ENCODE measurements around the gene DACH2. TPM values are rescaled to one million over a fixed set of nuclear protein-coding genes. Genes with fewer than 3 reads are reported as not detected.

Gene DACH2
- polyA plus RNA-seq, 1 donor (not counting 4 experiments of a cell fraction or from before 2014, with no cell fraction given): not detected

DNA sequence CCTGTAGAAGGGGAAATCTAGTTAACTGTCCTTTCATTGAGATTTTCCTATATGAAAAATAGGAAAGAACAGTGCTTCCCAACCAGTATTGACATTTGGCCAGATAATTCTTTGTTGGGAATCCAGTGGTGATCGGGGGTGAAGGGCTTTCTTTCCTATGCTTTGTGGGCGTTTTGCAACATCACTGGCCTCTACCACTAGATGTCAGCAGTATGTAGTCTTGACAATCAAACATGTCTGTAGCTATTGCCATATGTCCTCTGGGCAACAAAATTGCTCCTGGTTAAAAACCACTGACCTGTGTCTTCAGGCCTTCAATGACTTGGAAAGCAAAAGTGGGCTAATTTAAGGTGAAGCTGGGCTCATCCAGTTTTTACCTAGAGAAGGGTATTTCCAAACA is 658.5 kb downstream of the DACH2 start:
- no peaks in the 10 kb centered on the region for H3K27me3 ChIP-seq (ENCODE audit: control insufficient read depth, extremely low read depth, insufficient read depth, low read length)
- H3K9me1 ChIP-seq (ENCODE audit: control insufficient read depth, extremely low read depth, insufficient read depth, low read length): no peaks in the 10 kb centered on the region
- no peaks in the 10 kb centered on the region for H3K36me3 ChIP-seq (ENCODE audit: control insufficient read depth in 2 of 2, extremely low read depth in 1 of 2, insufficient read depth in 2 of 2, low read length in 2 of 2)
- no peak overlapping the region for H3K4me3 ChIP-seq (ENCODE audit: control insufficient read depth in 2 of 3, extremely low read depth in 1 of 3, insufficient read depth in 2 of 3, low read depth in 1 of 3, low read length in 3 of 3)
- dilution Hi-C loops (cut with MboI; ENCODE audit: extremely low pct_ligation_motif_present, low sequenced_read_pairs): no loop called here
- H3K4me2 ChIP-seq (ENCODE audit: control insufficient read depth, extremely low read depth, insufficient read depth, low read depth, low read length): no peak overlapping the region
- H4K20me1 ChIP-seq (ENCODE audit: control insufficient read depth, extremely low read depth, insufficient read depth, low read length): no peaks in the 10 kb centered on the region
- H3K27ac ChIP-seq (ENCODE audit: control insufficient read depth, insufficient read depth, low read length): no peak overlapping the region
- no peaks in the 10 kb centered on the region for H3K79me2 ChIP-seq (ENCODE audit: control insufficient read depth, insufficient read depth, low read length)
- no peak for FAIRE-seq
- H3K9me3 ChIP-seq (ENCODE audit: control insufficient read depth, low read depth, low read length): no peaks in the 10 kb centered on the region
- no peak overlapping the region for H2AFZ ChIP-seq (ENCODE audit: control insufficient read depth, low read length)
- no peak overlapping the region for H3K9ac ChIP-seq (ENCODE audit: control insufficient read depth, extremely low read depth, insufficient read depth, low read length)
- TF ChIP-seq, protein P1, sequence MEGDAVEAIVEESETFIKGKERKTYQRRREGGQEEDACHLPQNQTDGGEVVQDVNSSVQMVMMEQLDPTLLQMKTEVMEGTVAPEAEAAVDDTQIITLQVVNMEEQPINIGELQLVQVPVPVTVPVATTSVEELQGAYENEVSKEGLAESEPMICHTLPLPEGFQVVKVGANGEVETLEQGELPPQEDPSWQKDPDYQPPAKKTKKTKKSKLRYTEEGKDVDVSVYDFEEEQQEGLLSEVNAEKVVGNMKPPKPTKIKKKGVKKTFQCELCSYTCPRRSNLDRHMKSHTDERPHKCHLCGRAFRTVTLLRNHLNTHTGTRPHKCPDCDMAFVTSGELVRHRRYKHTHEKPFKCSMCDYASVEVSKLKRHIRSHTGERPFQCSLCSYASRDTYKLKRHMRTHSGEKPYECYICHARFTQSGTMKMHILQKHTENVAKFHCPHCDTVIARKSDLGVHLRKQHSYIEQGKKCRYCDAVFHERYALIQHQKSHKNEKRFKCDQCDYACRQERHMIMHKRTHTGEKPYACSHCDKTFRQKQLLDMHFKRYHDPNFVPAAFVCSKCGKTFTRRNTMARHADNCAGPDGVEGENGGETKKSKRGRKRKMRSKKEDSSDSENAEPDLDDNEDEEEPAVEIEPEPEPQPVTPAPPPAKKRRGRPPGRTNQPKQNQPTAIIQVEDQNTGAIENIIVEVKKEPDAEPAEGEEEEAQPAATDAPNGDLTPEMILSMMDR (optimal IDR thresholded peaks at IDR 0.05 in 1 of 3, IDR thresholded peaks at IDR 0.05 in 1 of 3, conservative IDR thresholded peaks at IDR 0.05 in 1 of 3; ENCODE audit: extremely low read depth in 1 of 3, insufficient read depth in 2 of 3, low read length in 3 of 3): peak; percentile 22 to 68 (median 45)
- no peak for TF ChIP-seq EZH2 (IDR thresholded peaks at IDR 0.05; ENCODE audit: low read length)
- DNase-seq (ENCODE audit: low read depth, low spot score): no peak
- no peaks in the 10 kb centered on the region for H3K4me1 ChIP-seq (ENCODE audit: control insufficient read depth, extremely low read depth, insufficient read depth, low read length)

DNA sequence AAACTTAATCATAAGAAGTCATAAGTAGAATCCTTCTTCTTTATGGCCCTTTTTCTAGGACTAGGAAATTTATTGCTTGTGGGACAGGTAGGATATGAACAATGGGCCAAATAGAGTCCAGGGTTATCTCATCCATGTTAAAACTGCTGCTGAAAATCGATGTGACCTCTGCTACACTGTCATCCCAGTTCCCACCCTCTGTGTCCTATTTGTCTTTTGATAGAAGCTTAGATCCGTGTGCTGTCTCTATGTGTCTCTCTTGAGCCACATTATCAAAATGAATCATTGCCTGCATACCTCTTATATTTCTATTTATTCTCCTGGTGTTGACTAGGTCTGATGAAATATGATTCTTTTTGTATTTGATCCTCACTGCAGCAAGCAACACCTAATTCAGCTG is 661.4 kb downstream of the DACH2 start:
- Histone ChIP-seq H3K36me3 (ENCODE audit: control insufficient read depth in 2 of 2, extremely low read depth in 1 of 2, insufficient read depth in 2 of 2, low read length in 2 of 2) (no peaks in the 10 kb centered on the region), H3K27me3 (ENCODE audit: control insufficient read depth, extremely low read depth, insufficient read depth, low read length) (no peaks in the 10 kb centered on the region), H3K79me2 (ENCODE audit: control insufficient read depth, insufficient read depth, low read length) (no peaks in the 10 kb centered on the region), H3K9me1 (ENCODE audit: control insufficient read depth, extremely low read depth, insufficient read depth, low read length) (no peaks in the 10 kb centered on the region), H3K27ac (ENCODE audit: control insufficient read depth, insufficient read depth, low read length) (no peak overlapping the region), H2AFZ (ENCODE audit: control insufficient read depth, low read length) (no peak overlapping the region), H3K4me3 (ENCODE audit: control insufficient read depth in 2 of 3, extremely low read depth in 1 of 3, insufficient read depth in 2 of 3, low read depth in 1 of 3, low read length in 3 of 3) (no peak overlapping the region), H3K9ac (ENCODE audit: control insufficient read depth, extremely low read depth, insufficient read depth, low read length) (no peak overlapping the region), H3K9me3 (ENCODE audit: control insufficient read depth, low read depth, low read length) (no peaks in the 10 kb centered on the region), H3K4me2 (ENCODE audit: control insufficient read depth, extremely low read depth, insufficient read depth, low read depth, low read length) (no peak overlapping the region), H4K20me1 (ENCODE audit: control insufficient read depth, extremely low read depth, insufficient read depth, low read length) (no peaks in the 10 kb centered on the region), H3K4me1 (ENCODE audit: control insufficient read depth, extremely low read depth, insufficient read depth, low read length) (no peaks in the 10 kb centered on the region)
- dilution Hi-C loops (cut with MboI; ENCODE audit: extremely low pct_ligation_motif_present, low sequenced_read_pairs): no loop called here
- no peak for FAIRE-seq
- TF ChIP-seq, protein P1 (optimal IDR thresholded peaks at IDR 0.05 in 1 of 3, IDR thresholded peaks at IDR 0.05 in 1 of 3, conservative IDR thresholded peaks at IDR 0.05 in 1 of 3; ENCODE audit: extremely low read depth in 1 of 3, insufficient read depth in 2 of 3, low read length in 3 of 3): no peak
- no peak for TF ChIP-seq EZH2 (IDR thresholded peaks at IDR 0.05; ENCODE audit: low read length)
- DNase-seq (ENCODE audit: low read depth, low spot score): no peak
